Astrocyte (in vitro differentiated cells and primary cell): ENCODE results near the gene NRSN2. TPM values are rescaled to one million over a fixed set of nuclear protein-coding genes. Genes with fewer than 3 reads are reported as not detected.

Experiments used
- DNase-seq: peaks from one replicate; pipeline ENCODE4 v3.0.0-alpha.2; 2010; ENCODE audit warnings: low read depth
- FAIRE-seq: peaks from 2 replicates; lab custom pipeline; 2011; peaks lifted over from hg19 to GRCh38; lab: Jason Lieb, UNC
- H2AFZ ChIP-seq: 2 replicates; pipeline ENCODE4 v1.6.0; 2012; ENCODE audit warnings: low read depth, low read length, inconsistent platforms
- H3K27ac ChIP-seq: 2 replicates; pipeline ENCODE4 v1.5.1; 2011; ENCODE audit warnings: low read depth, low read length, inconsistent platforms
- H3K27me3 ChIP-seq: 2 replicates; pipeline ENCODE4 v1.6.0; 2011; ENCODE audit warnings: low read length, inconsistent platforms; ENCODE audit not compliant: insufficient read depth
- H3K36me3 ChIP-seq: 2 replicates; pipeline ENCODE4 v1.5.1; 2011; ENCODE audit warnings: low read length, inconsistent platforms; ENCODE audit not compliant: insufficient read depth
- H3K4me1 ChIP-seq: 2 replicates; pipeline ENCODE4 v1.5.1; 2011; ENCODE audit warnings: low read length, inconsistent platforms; ENCODE audit not compliant: insufficient read depth
- H3K4me2 ChIP-seq: 2 replicates; pipeline ENCODE4 v1.6.0; 2012; ENCODE audit warnings: low read length, inconsistent platforms
- H3K4me3 ChIP-seq: 2 replicates; pipeline ENCODE4 v1.5.1; 2011; ENCODE audit warnings: low read depth, mild to moderate bottlenecking, low read length, inconsistent platforms; ENCODE audit not compliant: insufficient read depth
- H3K79me2 ChIP-seq: 2 replicates; pipeline ENCODE4 v1.6.0; 2012; ENCODE audit warnings: mild to moderate bottlenecking, low read length, inconsistent platforms; ENCODE audit not compliant: insufficient read depth
- H3K9ac ChIP-seq: 2 replicates; pipeline ENCODE4 v1.6.0; 2012; ENCODE audit warnings: mild to moderate bottlenecking, low read length, inconsistent platforms
- H3K9me3 ChIP-seq: 2 replicates; pipeline ENCODE4 v1.5.1; 2012; ENCODE audit warnings: low read depth, mild to moderate bottlenecking, low read length, inconsistent platforms; ENCODE audit not compliant: insufficient read depth
- H4K20me1 ChIP-seq: 2 replicates; pipeline ENCODE4 v1.6.0; 2012; ENCODE audit warnings: low read length, inconsistent platforms; ENCODE audit not compliant: insufficient read depth
- H3K27ac Mint-ChIP-seq: one replicate; pipeline ENCODE4 v1.8.0; 2021; ENCODE audit warnings: mild to moderate bottlenecking, mixed read lengths; ENCODE audit not compliant: unreplicated experiment
- H3K27me3 Mint-ChIP-seq: one replicate; pipeline ENCODE4 v1.8.0; 2021; ENCODE audit warnings: low read depth, mixed read lengths; ENCODE audit not compliant: unreplicated experiment
- H3K36me3 Mint-ChIP-seq: one replicate; pipeline ENCODE4 v1.8.0; 2021; ENCODE audit warnings: low read depth, mixed read lengths; ENCODE audit not compliant: unreplicated experiment
- H3K4me1 Mint-ChIP-seq: one replicate; pipeline ENCODE4 v1.8.0; 2021; ENCODE audit warnings: low read depth, mixed read lengths; ENCODE audit not compliant: unreplicated experiment
- H3K4me3 Mint-ChIP-seq: one replicate; pipeline ENCODE4 v1.8.0; 2021; ENCODE audit warnings: mild to moderate bottlenecking, moderate library complexity, mixed read lengths; ENCODE audit not compliant: unreplicated experiment
- H3K9me3 Mint-ChIP-seq: one replicate; pipeline ENCODE4 v1.8.0; 2021; ENCODE audit warnings: mild to moderate bottlenecking, mixed read lengths; ENCODE audit not compliant: unreplicated experiment
- EZH2 ChIP-seq: IDR thresholded peaks from 2 replicates; pipeline ENCODE4 v1.6.1; 2012; ENCODE audit warnings: mild to moderate bottlenecking, low read length, inconsistent platforms; ENCODE audit not compliant: insufficient read depth
- total RNA-seq: library from RNA; stranded (reverse); gene quantifications from 2 replicates; pipeline ENCODE4 v1.2.1, GENCODE V29; 2021
- TF ChIP-seq, protein P1 (sequence below): IDR thresholded peaks from 2 replicates; pipeline ENCODE4 v1.5.1; 2011; ENCODE audit warnings: low read depth, mild to moderate bottlenecking, inconsistent platforms, low read length, moderate library complexity; ENCODE audit not compliant: insufficient read depth

NRSN2 gene
- total RNA-seq, 1 donor from 2014 or later = 57.8 TPM

DNA sequence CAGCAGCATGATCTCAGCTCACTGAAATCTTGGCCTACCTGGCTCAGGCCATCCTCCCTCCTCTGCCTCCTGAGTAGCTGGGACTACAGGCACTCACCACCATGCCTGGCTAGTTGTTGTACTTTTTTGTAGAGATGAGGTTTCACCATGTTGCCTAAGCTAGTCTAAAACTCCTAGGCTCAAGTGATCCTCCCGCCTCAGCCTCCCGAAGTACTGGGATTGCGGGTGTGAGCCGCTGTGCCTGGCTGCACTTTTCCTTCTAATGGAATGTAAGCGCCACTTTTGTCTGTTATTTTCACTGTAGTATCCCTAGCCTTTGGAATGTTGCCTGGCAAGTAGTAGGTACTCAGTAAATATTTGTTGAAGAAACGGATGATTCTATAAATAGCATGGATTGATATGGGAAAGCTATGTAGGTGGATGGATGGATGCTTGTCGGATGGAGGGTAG is 23.3 kb downstream of the NRSN2 start:
- TF ChIP-seq, protein P1, sequence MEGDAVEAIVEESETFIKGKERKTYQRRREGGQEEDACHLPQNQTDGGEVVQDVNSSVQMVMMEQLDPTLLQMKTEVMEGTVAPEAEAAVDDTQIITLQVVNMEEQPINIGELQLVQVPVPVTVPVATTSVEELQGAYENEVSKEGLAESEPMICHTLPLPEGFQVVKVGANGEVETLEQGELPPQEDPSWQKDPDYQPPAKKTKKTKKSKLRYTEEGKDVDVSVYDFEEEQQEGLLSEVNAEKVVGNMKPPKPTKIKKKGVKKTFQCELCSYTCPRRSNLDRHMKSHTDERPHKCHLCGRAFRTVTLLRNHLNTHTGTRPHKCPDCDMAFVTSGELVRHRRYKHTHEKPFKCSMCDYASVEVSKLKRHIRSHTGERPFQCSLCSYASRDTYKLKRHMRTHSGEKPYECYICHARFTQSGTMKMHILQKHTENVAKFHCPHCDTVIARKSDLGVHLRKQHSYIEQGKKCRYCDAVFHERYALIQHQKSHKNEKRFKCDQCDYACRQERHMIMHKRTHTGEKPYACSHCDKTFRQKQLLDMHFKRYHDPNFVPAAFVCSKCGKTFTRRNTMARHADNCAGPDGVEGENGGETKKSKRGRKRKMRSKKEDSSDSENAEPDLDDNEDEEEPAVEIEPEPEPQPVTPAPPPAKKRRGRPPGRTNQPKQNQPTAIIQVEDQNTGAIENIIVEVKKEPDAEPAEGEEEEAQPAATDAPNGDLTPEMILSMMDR = no peak
- no peak for TF ChIP-seq EZH2
- DNase-seq (no peak), FAIRE-seq (no peak)
- no peaks in the 10 kb centered on the region for H3K9me3 Mint-ChIP-seq
- H3K4me1 Mint-ChIP-seq = peaks cover 21% of the 10 kb centered on the region
- no peak overlapping the region for H3K27ac ChIP-seq
- no peak overlapping the region for H3K4me3 Mint-ChIP-seq
- no peaks in the 10 kb centered on the region for H3K36me3 ChIP-seq
- no peaks in the 10 kb centered on the region for H3K36me3 Mint-ChIP-seq
- H3K4me2 ChIP-seq = no peak overlapping the region
- peaks cover 17% of the 10 kb centered on the region for H3K4me1 ChIP-seq
- H4K20me1 ChIP-seq = no peaks in the 10 kb centered on the region
- H3K9ac ChIP-seq = no peak overlapping the region
- no peaks in the 10 kb centered on the region for H3K27me3 Mint-ChIP-seq
- no peaks in the 10 kb centered on the region for H3K27me3 ChIP-seq
- H3K9me3 ChIP-seq = no peaks in the 10 kb centered on the region
- no peak overlapping the region for H3K4me3 ChIP-seq
- H2AFZ ChIP-seq = no peak overlapping the region
- H3K27ac Mint-ChIP-seq = no peak overlapping the region
- H3K79me2 ChIP-seq = no peaks in the 10 kb centered on the region

DNA sequence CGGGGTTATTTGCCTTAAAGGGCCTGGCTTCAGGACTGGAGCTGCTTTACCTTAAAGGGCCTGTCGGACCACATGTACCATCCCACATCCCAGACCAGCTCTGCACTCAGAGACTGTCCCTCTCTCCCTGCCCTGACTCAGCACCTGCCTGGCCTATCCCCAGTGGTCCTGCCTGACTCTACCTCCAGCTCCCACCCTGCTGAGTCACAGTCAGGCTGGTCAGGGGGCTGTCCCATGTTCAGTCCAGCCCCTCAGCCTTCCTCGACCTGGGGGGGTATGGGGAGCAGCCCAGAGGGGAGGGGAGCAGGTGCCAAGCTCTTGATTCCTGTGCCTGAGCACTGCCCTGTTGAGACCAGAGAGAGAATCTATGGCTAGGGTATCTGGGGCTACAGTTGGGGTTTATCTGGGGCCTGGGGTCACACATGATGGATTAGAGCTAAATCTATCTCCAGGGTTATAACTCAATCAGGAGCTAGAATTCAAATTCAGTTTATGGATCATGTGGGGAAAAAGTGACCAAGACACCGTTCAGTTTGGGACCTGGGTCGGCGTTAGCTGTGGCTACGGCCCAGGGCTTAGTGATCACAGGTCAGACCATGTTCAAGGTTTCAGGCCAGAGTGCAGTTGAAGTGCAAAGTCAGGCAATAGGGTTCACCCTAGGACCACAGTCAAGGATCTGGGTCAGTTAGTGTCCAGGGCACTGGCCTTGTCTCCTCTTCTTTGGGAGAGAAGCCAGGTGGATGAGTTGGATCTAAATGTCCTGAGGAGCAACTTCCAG is 24.3 kb downstream of the NRSN2 start:
- Histone ChIP-seq H3K4me1 (peaks cover 16% of the 10 kb centered on the region), H3K9me3 (no peaks in the 10 kb centered on the region), H4K20me1 (no peaks in the 10 kb centered on the region), H3K79me2 (no peaks in the 10 kb centered on the region), H3K4me3 (no peak overlapping the region), H2AFZ (no peak overlapping the region), H3K27ac (no peak overlapping the region), H3K9ac (no peak overlapping the region), H3K4me2 (no peak overlapping the region), H3K36me3 (no peaks in the 10 kb centered on the region), H3K27me3 (no peaks in the 10 kb centered on the region)
- DNase-seq (no peak), FAIRE-seq (no peak)
- no peak overlapping the region for H3K4me3 Mint-ChIP-seq
- H3K4me1 Mint-ChIP-seq = peaks cover 21% of the 10 kb centered on the region
- TF ChIP-seq EZH2 = no peak
- TF ChIP-seq, protein P1 = no peak
- peaks cover 2% of the 10 kb centered on the region for H3K27me3 Mint-ChIP-seq
- no peaks in the 10 kb centered on the region for H3K9me3 Mint-ChIP-seq
- peak overlapping the region; percentile 82 for H3K27ac Mint-ChIP-seq
- no peaks in the 10 kb centered on the region for H3K36me3 Mint-ChIP-seq
